ENCODE data around the gene SNX20. TPM values are rescaled to one million over a fixed set of nuclear protein-coding genes. Genes with fewer than 3 reads are reported as not detected.

Gene SNX20
- total RNA-seq, 1 donor from 2014 or later, result 34.3 TPM

GRCh38 chr16:50673496-50674275 is 7.4 kb downstream of the SNX20 start:
- H3K4me3 Mint-ChIP-seq, result no peak overlapping the region
- intact Hi-C loops (cut with micrococcal nuclease), result no loop called here

GRCh38 chr16:50671644-50672260 is 9.4 kb downstream of the SNX20 start:
- intact Hi-C loops (cut with micrococcal nuclease), result loop anchor here (1.0 kb wide), 3 partner anchors 13 to 135 kb away; no protein-coding TSS in a partner anchor
- DNase-seq (ENCODE audit: low spot score), result peak; percentile 43
- H3K9me3 Mint-ChIP-seq, result peaks cover 19% of the 10 kb centered on the region

More at GRCh38 chr16:50673496-50674275, 7.4 kb downstream of the SNX20 start:
- DNase-seq (ENCODE audit: low spot score), result no peak
- peaks cover 19% of the 10 kb centered on the region for H3K9me3 Mint-ChIP-seq
- H3K27me3 Mint-ChIP-seq (ENCODE audit: insufficient read depth), result no peaks in the 10 kb centered on the region
- peaks cover 41% of the 10 kb centered on the region for H3K4me1 Mint-ChIP-seq (ENCODE audit: low read depth)
- peaks cover 64% of the 10 kb centered on the region for H3K36me3 Mint-ChIP-seq (ENCODE audit: low read depth)
- H3K27ac Mint-ChIP-seq, result no peak overlapping the region

GRCh38 chr16:50670476-50670875 is 10.6 kb downstream of the SNX20 start:
- Mint-ChIP-seq H3K36me3 (ENCODE audit: low read depth) (peaks cover 47% of the 10 kb centered on the region), H3K4me1 (ENCODE audit: low read depth) (peaks cover 43% of the 10 kb centered on the region), H3K9me3 (peaks cover 19% of the 10 kb centered on the region), H3K27ac (no peak overlapping the region), H3K4me3 (no peak overlapping the region), H3K27me3 (ENCODE audit: insufficient read depth) (no peaks in the 10 kb centered on the region)
- intact Hi-C loops (cut with micrococcal nuclease), result no loop called here
- DNase-seq (ENCODE audit: low spot score), result no peak

More at GRCh38 chr16:50671644-50672260, 9.4 kb downstream of the SNX20 start:
- no peaks in the 10 kb centered on the region for H3K27me3 Mint-ChIP-seq (ENCODE audit: insufficient read depth)
- H3K27ac Mint-ChIP-seq, result no peak overlapping the region
- H3K4me3 Mint-ChIP-seq, result no peak overlapping the region
- H3K36me3 Mint-ChIP-seq (ENCODE audit: low read depth), result peaks cover 57% of the 10 kb centered on the region
- peaks cover 41% of the 10 kb centered on the region for H3K4me1 Mint-ChIP-seq (ENCODE audit: low read depth)

GRCh38 chr16:50669741-50670140 is 11.4 kb downstream of the SNX20 start:
- Mint-ChIP-seq H3K36me3 (ENCODE audit: low read depth) (peaks cover 40% of the 10 kb centered on the region), H3K4me1 (ENCODE audit: low read depth) (peaks cover 51% of the 10 kb centered on the region), H3K4me3 (no peak overlapping the region), H3K27me3 (ENCODE audit: insufficient read depth) (no peaks in the 10 kb centered on the region), H3K9me3 (peaks cover 19% of the 10 kb centered on the region), H3K27ac (no peak overlapping the region)
- no peak for DNase-seq (ENCODE audit: low spot score)
- intact Hi-C loops (cut with micrococcal nuclease), result loop anchor here (5.0 kb wide), 2 partner anchors 98 to 517 kb away; partner anchors contain the start of gene TENT4B

GRCh38 chr16:50668368-50669008 is 12.6 kb downstream of the SNX20 start:
- peak overlapping the region; percentile 88 for H3K27ac Mint-ChIP-seq
- no peaks in the 10 kb centered on the region for H3K27me3 Mint-ChIP-seq (ENCODE audit: insufficient read depth)
- H3K4me3 Mint-ChIP-seq, result no peak overlapping the region
- H3K4me1 Mint-ChIP-seq (ENCODE audit: low read depth), result peaks cover 51% of the 10 kb centered on the region
- peaks cover 16% of the 10 kb centered on the region for H3K9me3 Mint-ChIP-seq
- intact Hi-C loops (cut with micrococcal nuclease), result loop anchor here (5.0 kb wide), 2 partner anchors 99 to 516 kb away; partner anchors contain the start of gene TENT4B
- no peak for DNase-seq (ENCODE audit: low spot score)
- peaks cover 34% of the 10 kb centered on the region for H3K36me3 Mint-ChIP-seq (ENCODE audit: low read depth)

- DNase-seq (ENCODE audit: low spot score), result no peak
- H3K27ac Mint-ChIP-seq, result peak overlapping the region; percentile 88
- peak overlapping the region; percentile 59 for H3K4me3 Mint-ChIP-seq
- H3K9me3 Mint-ChIP-seq, result peaks cover 13% of the 10 kb centered on the region
- H3K4me1 Mint-ChIP-seq (ENCODE audit: low read depth), result peaks cover 51% of the 10 kb centered on the region
- no peaks in the 10 kb centered on the region for H3K27me3 Mint-ChIP-seq (ENCODE audit: insufficient read depth)
- peaks cover 30% of the 10 kb centered on the region for H3K36me3 Mint-ChIP-seq (ENCODE audit: low read depth)
- intact Hi-C loops (cut with micrococcal nuclease), result loop anchor here (1.0 to 5.0 kb wide), 9 partner anchors 13 to 643 kb away; partner anchors contain the start of genes CNEP1R1, SNX20 and TENT4B
Measured at GRCh38 chr16:50667497-50668367, 13.4 kb downstream of the SNX20 start.

GRCh38 chr16:50666658-50667496 is 14.2 kb downstream of the SNX20 start:
- no peaks in the 10 kb centered on the region for H3K27me3 Mint-ChIP-seq (ENCODE audit: insufficient read depth)
- DNase-seq (ENCODE audit: low spot score), result no peak
- peak overlapping the region; percentile 88 for H3K27ac Mint-ChIP-seq
- peak overlapping the region; percentile 59 for H3K4me3 Mint-ChIP-seq
- peaks cover 6% of the 10 kb centered on the region for H3K9me3 Mint-ChIP-seq
- intact Hi-C loops (cut with micrococcal nuclease), result loop anchor here (1.0 to 5.0 kb wide), 9 partner anchors 14 to 642 kb away; partner anchors contain the start of genes CNEP1R1, SNX20 and TENT4B
- H3K36me3 Mint-ChIP-seq (ENCODE audit: low read depth), result peaks cover 21% of the 10 kb centered on the region
- peaks cover 51% of the 10 kb centered on the region for H3K4me1 Mint-ChIP-seq (ENCODE audit: low read depth)

GRCh38 chr16:50665128-50665878 is 15.8 kb downstream of the SNX20 start:
- Mint-ChIP-seq H3K9me3 (no peaks in the 10 kb centered on the region), H3K27me3 (ENCODE audit: insufficient read depth) (no peaks in the 10 kb centered on the region), H3K4me1 (ENCODE audit: low read depth) (peaks cover 43% of the 10 kb centered on the region), H3K36me3 (ENCODE audit: low read depth) (peaks cover 9% of the 10 kb centered on the region), H3K27ac (peak overlapping the region; percentile 68), H3K4me3 (peak overlapping the region; percentile 66)
- DNase-seq (ENCODE audit: low spot score), result peak; percentile 76
- intact Hi-C loops (cut with micrococcal nuclease), result loop anchor here (1.0 to 5.0 kb wide), 7 partner anchors 78 to 513 kb away; partner anchors contain the start of genes NKD1 and TENT4B

- no peaks in the 10 kb centered on the region for H3K9me3 Mint-ChIP-seq
- H3K4me3 Mint-ChIP-seq, result no peak overlapping the region
- H3K4me1 Mint-ChIP-seq (ENCODE audit: low read depth), result peaks cover 42% of the 10 kb centered on the region
- intact Hi-C loops (cut with micrococcal nuclease), result loop anchor here (2.0 kb wide), 1 partner anchor 337 kb away; no protein-coding TSS in a partner anchor
- H3K27ac Mint-ChIP-seq, result no peak overlapping the region
- peaks cover 9% of the 10 kb centered on the region for H3K36me3 Mint-ChIP-seq (ENCODE audit: low read depth)
- DNase-seq (ENCODE audit: low spot score), result no peak
- H3K27me3 Mint-ChIP-seq (ENCODE audit: insufficient read depth), result no peaks in the 10 kb centered on the region
Measured at GRCh38 chr16:50664270-50664669, 16.8 kb downstream of the SNX20 start.

- Mint-ChIP-seq H3K27me3 (ENCODE audit: insufficient read depth) (no peaks in the 10 kb centered on the region), H3K9me3 (no peaks in the 10 kb centered on the region), H3K4me3 (peak overlapping the region; percentile 51), H3K36me3 (ENCODE audit: low read depth) (peaks cover 4% of the 10 kb centered on the region), H3K27ac (no peak overlapping the region), H3K4me1 (ENCODE audit: low read depth) (peaks cover 26% of the 10 kb centered on the region)
- no peak for DNase-seq (ENCODE audit: low spot score)
- intact Hi-C loops (cut with micrococcal nuclease), result no loop called here
Measured at GRCh38 chr16:50662306-50662940, 18.7 kb downstream of the SNX20 start.

All from activated T-helper 1 cell treated with anti-CD3 and anti-CD28 coated beads, Interleukin-12 subunit alpha, Interleukin-12 subunit beta, Interleukin-2, Interleukin-4 antibody, amounts not matched to agents 30 ng/mL and 10 ng/mL and 1 ng/mL, durations not matched to agents 14 hours and 24 hours and 36 hours (primary cell).